Transverse colon (tissue), 4 donors: ENCODE data around the gene PYROXD2. TPM values are rescaled to one million over a fixed set of nuclear protein-coding genes. Genes with fewer than 3 reads are reported as not detected.

ENCODE experiments used
- DNase-seq: peaks from one replicate; pipeline ENCODE4 v3.0.0-alpha.2; 2019
- H3K27ac ChIP-seq, 4 donors: fragments of 200-600 bp; sonication (generic); 2 replicates each; pipeline ENCODE4 v1.5.1; 2016 to 2018; ENCODE audit warnings: inconsistent platforms in 4 of 4
- H3K27me3 ChIP-seq: fragments of 200-600 bp; sonication (generic); 2 replicates; pipeline ENCODE4 v1.5.1; 2017; ENCODE audit warnings: inconsistent platforms
- H3K36me3 ChIP-seq, 4 donors: fragments of 200-600 bp; sonication (generic); 2 replicates each; pipeline ENCODE4 v1.5.1; 2017 to 2019; ENCODE audit warnings: inconsistent platforms in 4 of 4
- H3K4me1 ChIP-seq, 4 donors: fragments of 200-600 bp; sonication (generic); 2 replicates each; pipeline ENCODE4 v1.5.1; 2017 to 2020; ENCODE audit warnings: inconsistent platforms in 4 of 4
- H3K4me3 ChIP-seq, 4 donors: fragments of 200-600 bp; sonication (generic); 1 replicate in 1 of 4; 2 replicates in 3 of 4; pipeline versions ENCODE4 v1.5.1 to v1.6.1; 2017 to 2019; ENCODE audit warnings: inconsistent platforms in 4 of 4
- H3K9me3 ChIP-seq, 2 donors: fragments of 200-600 bp; sonication (generic); 2 replicates each; pipeline ENCODE4 v1.5.1; 2017 to 2019; ENCODE audit warnings: inconsistent platforms in 2 of 2
- EP300 ChIP-seq: sonication (generic); formaldehyde crosslinking; IDR thresholded peaks from one replicate; pipeline ENCODE4 v1.6.1; 2017; ENCODE audit warnings: antibody characterized with exemption, low read depth
- POLR2A ChIP-seq: fragments of 450-650 bp; IDR thresholded peaks from one replicate; pipeline ENCODE4 v1.6.1; 2016; ENCODE audit warnings: antibody characterized with exemption, mild to moderate bottlenecking, moderate library complexity
- POLR2AphosphoS5 ChIP-seq, 3 donors: sonication (generic); formaldehyde crosslinking; IDR thresholded peaks; one replicate each; pipeline ENCODE4 v1.6.1; 2016; ENCODE audit warnings: antibody characterized with exemption in 3 of 3
- WGBS, 2 donors: methylation state at CpG; one replicate each; pipeline ENCODE4 v1.1.5; 2018; ENCODE audit warnings: low coverage in 1 of 2; 5-methylcytosine and 5-hydroxymethylcytosine counted together
- in situ Hi-C, 4 donors: fragments of 200-750 bp; cut with MboI; loops; one replicate each; pipeline versions ENCODE4 v1.15.0 to v1.15.1; 2017; ENCODE audit warnings: low sequenced_read_pairs in 3 of 4, low pct_ligation_motif_present in 1 of 4, low pct_unique_long_range_greater_than_20kb in 1 of 4
- intact Hi-C: fragments of 100-400 bp; cut with DNase I; formaldehyde crosslinking; loops from one replicate; pipeline ENCODE4 v1.15.1; 2023; ENCODE audit warnings: low total_unique reads
- total RNA-seq, 4 donors: library from RNA; depleted of rRNA; stranded (reverse); fragments of >200 nt; gene quantifications; one replicate each; pipeline ENCODE4 v1.1.0, GENCODE V29; 2016
- TF ChIP-seq, protein P1 (sequence below), 5 experiments: fragments of 200-600 bp in 3 of 5; fragments of 450-650 bp in 2 of 5; sonication (generic) in 3 of 5; IDR thresholded peaks; 1 replicate in 2 of 5; 2 replicates in 3 of 5; pipeline ENCODE4 v1.5.1; 2016 to 2017; ENCODE audit warnings: antibody characterized with exemption in 5 of 5, inconsistent platforms in 3 of 5, mild to moderate bottlenecking in 2 of 5, moderate library complexity in 1 of 5

Gene PYROXD2
- total RNA-seq, 4 donors from 2014 or later = 3.0 to 14.9 (median 8.4) TPM

DNA sequence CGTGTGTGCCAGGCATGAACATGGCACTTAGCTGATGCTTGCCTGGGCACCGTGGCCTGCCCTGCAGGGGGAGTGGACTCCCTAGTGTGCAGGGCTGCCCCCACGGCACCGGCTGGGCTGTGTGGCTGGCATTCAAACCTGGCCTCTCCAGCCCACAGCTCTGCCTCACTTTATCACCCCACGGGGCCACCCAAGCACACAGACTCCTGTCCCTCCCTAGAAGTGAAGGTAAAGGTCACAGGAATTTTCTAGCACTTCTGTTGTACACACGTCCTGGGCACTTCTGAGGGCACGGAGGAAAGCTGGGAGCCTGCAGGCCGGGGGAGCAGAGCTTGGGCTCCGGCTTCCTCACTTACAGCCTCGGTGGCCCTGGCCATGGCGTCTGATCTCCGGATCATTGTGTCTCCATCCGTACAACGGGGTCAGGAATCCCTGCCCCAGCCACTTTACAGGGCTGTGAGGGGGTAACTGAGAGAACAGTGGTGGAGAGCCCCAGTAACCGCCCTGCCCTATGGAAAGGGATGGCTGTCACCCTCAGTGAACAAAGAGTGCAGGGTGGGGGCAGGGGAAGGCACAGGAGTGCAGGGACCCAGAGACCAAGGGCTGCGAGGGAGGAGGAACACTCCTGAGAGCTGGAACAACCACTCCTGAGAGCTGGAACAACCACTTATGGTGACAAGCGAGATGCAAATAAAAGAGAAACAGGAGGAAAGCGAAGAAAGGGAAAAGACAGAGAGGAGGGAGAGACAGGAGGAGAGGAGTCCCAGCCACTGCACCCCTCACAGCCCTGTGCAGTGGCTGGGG is 3.9 kb upstream of the PYROXD2 start:
- Histone ChIP-seq H3K4me1 (peaks cover 8 to 22% (median 16%) of the 10 kb centered on the region in 4 donors), H3K36me3 (peaks cover 0 to 19% (median 0%) of the 10 kb centered on the region in 4 donors), H3K27me3 (no peaks in the 10 kb centered on the region), H3K9me3 (no peaks in the 10 kb centered on the region), H3K27ac (no peak overlapping the region), H3K4me3 (no peak overlapping the region)
- DNase-seq = no peak
- in situ Hi-C loops = no loop called here
- intact Hi-C loops = no loop called here
- TF ChIP-seq POLR2A = no peak
- 93% methylated on average over 18 of the region's 18 CpGs; no CpG with 5 or more reads in 1 of the 2 donors for WGBS, 2 donors

DNA sequence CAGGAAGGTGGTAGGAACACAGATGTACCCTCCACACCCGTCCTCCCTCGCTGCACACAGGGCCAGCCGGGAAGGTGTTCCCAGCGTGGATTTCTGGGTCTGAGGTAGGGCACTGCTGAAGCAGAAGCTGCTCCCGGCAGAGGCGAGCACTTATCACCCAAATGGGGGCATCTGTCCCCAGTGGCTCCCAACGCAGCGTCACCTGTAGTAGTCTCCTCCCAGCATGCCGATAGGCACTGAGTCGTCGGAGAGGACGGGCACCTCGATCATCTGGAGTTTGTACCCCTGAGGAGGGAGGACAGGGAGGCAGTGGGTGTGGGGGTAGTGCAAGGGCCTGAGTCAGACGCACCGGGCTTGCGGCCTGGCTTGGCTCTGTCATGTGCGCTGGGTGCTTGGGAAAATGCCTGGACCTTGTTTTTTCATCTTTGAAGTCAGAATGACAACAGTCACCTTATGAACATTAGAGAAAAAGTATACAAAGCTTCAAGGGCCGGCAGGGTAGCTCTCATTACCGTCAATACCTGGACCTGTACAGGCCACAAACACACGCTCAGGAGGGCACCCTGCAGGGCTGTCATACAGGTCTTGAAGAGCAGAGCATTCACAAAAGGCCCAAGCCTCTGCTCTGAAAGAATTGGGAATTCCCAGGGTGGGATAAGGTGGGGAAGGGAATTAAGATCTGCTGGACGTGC is 3.1 kb upstream of the PYROXD2 start:
- WGBS, 2 donors = 95% methylated on average over 21 of the region's 21 CpGs; no CpG with 5 or more reads in 1 of the 2 donors
- DNase-seq = no peak
- in situ Hi-C loops (no loop called here), intact Hi-C loops (no loop called here)
- H3K4me1 ChIP-seq = peaks cover 8 to 22% (median 17%) of the 10 kb centered on the region in 4 donors
- H3K9me3 ChIP-seq = no peaks in the 10 kb centered on the region
- H3K27ac ChIP-seq = no peak overlapping the region
- TF ChIP-seq POLR2AphosphoS5 (IDR thresholded peaks at IDR 0.05) = no peak
- TF ChIP-seq, protein P1, sequence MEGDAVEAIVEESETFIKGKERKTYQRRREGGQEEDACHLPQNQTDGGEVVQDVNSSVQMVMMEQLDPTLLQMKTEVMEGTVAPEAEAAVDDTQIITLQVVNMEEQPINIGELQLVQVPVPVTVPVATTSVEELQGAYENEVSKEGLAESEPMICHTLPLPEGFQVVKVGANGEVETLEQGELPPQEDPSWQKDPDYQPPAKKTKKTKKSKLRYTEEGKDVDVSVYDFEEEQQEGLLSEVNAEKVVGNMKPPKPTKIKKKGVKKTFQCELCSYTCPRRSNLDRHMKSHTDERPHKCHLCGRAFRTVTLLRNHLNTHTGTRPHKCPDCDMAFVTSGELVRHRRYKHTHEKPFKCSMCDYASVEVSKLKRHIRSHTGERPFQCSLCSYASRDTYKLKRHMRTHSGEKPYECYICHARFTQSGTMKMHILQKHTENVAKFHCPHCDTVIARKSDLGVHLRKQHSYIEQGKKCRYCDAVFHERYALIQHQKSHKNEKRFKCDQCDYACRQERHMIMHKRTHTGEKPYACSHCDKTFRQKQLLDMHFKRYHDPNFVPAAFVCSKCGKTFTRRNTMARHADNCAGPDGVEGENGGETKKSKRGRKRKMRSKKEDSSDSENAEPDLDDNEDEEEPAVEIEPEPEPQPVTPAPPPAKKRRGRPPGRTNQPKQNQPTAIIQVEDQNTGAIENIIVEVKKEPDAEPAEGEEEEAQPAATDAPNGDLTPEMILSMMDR (IDR thresholded peaks at IDR 0.05) = no peak
- no peaks in the 10 kb centered on the region for H3K27me3 ChIP-seq
- peaks cover 0 to 17% (median 0%) of the 10 kb centered on the region in 4 donors for H3K36me3 ChIP-seq
- no peak overlapping the region for H3K4me3 ChIP-seq

DNA sequence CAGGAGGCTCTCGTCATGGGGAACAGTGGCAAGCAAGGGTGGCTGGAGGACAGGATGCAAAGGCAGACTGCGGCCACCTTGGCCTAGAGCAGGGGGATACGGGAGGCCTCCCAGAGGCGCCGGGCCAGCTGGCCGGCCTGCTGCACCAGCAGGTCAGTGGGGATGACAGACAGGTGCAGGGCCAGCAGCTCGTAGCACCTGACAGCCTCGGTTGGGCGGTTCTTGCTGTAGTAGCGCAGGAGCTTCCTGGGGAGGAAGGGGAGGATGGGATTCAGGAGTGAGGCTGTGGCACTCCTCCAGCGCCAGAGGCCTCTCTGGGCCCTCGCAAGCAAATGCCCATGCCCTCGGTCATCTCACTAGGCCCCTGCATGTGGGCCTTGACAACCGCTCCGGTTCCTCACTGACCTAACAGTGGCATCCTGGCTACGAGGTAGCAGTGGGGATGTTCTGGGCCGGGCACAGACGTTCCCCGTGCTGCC is 2.5 kb upstream of the PYROXD2 start:
- no peak for TF ChIP-seq POLR2AphosphoS5 (IDR thresholded peaks at IDR 0.05)
- TF ChIP-seq, protein P1 (IDR thresholded peaks at IDR 0.05) = no peak
- no peak for TF ChIP-seq EP300
- no peak for TF ChIP-seq POLR2A
- no peaks in the 10 kb centered on the region for H3K27me3 ChIP-seq
- H3K27ac ChIP-seq = no peak overlapping the region
- intact Hi-C loops (no loop called here), in situ Hi-C loops (no loop called here)
- no peak for DNase-seq
- peaks cover 8 to 22% (median 17%) of the 10 kb centered on the region in 4 donors for H3K4me1 ChIP-seq
- H3K36me3 ChIP-seq = peaks cover 0 to 13% (median 0%) of the 10 kb centered on the region in 4 donors
- 96% methylated on average over 19 of the region's 19 CpGs; no CpG with 5 or more reads in 1 of the 2 donors for WGBS, 2 donors
- no peak overlapping the region for H3K4me3 ChIP-seq
- no peaks in the 10 kb centered on the region for H3K9me3 ChIP-seq

DNA sequence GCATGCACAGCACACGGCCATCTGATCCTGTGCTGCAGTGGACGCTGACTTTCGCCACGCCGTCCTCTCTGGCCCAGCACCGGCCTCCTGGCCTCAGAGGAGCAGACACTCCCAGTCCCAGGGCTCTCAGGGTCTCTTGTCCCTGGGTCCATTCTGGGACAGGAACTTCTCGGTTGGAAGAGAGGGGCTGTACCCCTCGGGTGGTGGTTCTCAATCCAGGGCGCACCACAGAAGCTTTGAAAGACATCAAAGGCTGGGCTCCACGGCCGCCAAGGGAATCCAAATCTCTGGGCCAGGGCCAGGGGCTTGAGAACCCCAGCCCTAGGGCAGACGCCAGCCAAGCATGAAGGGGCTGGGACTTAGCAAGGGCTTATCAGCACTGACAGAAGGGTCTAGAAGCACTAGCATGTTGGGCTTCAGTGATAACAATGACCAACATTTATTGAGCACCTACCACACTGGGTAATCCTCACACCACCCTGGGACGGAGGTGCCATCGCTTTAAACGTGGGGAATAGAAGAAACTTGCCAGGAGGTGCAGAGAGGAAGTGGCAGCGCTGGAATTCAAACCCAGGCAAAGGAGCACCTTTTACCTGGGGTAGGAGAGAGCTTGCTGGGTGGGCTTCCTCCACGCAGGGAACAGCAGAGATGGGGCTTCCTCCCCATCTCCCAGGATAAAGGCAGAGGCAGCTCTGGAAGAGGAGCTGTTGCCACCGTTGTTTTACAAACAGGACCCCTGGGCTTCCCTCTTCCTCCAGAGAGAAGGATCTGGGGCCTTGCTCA is 1.8 kb upstream of the PYROXD2 start:
- intact Hi-C loops (no loop called here), in situ Hi-C loops (no loop called here)
- Histone ChIP-seq H3K27ac (no peak overlapping the region), H3K27me3 (no peaks in the 10 kb centered on the region), H3K4me3 (no peak overlapping the region), H3K4me1 (peaks cover 8 to 26% (median 17%) of the 10 kb centered on the region in 4 donors), H3K9me3 (no peaks in the 10 kb centered on the region), H3K36me3 (peaks cover 0 to 13% (median 0%) of the 10 kb centered on the region in 4 donors)
- no peak for TF ChIP-seq POLR2A
- no peak for TF ChIP-seq POLR2AphosphoS5 (IDR thresholded peaks at IDR 0.05)
- TF ChIP-seq, protein P1 (IDR thresholded peaks at IDR 0.05) = no peak
- no peak for TF ChIP-seq EP300
- DNase-seq = no peak
- WGBS, 2 donors = 50 to 89% methylated on average over 2 to 16 of the region's 18 CpGs
